ENCODE data around the gene SPP2.

SPP2 gene

DNA sequence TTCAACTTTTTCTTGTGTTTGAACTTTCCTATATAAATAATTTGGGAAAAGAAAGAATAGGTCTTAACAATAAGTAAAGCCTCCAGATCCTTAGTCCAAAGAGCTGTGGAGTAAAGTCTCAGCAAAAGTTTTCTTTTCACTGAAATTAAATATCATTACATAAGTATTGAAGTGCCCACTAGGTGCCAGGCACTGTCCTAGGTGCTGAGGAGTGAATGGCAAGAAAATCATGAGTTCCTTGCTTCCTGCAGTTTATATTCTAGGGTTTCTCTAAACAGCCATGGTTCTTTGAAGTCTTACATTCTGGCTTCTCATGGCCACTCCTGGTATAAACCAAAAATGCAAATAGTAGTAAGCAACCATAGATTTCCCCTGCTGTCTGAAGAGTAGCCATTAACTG lies 59.7 kb downstream of the SPP2 start:
- no peaks in the 10 kb centered on the region for H3K4me1 ChIP-seq (ENCODE audit: control insufficient read depth, insufficient read depth, low read length)
- no peak overlapping the region for H3K27ac ChIP-seq (ENCODE audit: insufficient read depth, low read depth, low read length, poor library complexity, severe bottlenecking)
- H3K27me3 ChIP-seq (ENCODE audit: control insufficient read depth, insufficient read depth, low read length, poor library complexity, severe bottlenecking): no peaks in the 10 kb centered on the region
- no peaks in the 10 kb centered on the region for H3K9me3 ChIP-seq (ENCODE audit: control insufficient read depth, low read length)
- H3K36me3 ChIP-seq (ENCODE audit: control insufficient read depth, insufficient read depth, low read length): no peaks in the 10 kb centered on the region
- no peak overlapping the region for H3K4me3 ChIP-seq (ENCODE audit: insufficient read depth, low read depth, low read length)

DNA sequence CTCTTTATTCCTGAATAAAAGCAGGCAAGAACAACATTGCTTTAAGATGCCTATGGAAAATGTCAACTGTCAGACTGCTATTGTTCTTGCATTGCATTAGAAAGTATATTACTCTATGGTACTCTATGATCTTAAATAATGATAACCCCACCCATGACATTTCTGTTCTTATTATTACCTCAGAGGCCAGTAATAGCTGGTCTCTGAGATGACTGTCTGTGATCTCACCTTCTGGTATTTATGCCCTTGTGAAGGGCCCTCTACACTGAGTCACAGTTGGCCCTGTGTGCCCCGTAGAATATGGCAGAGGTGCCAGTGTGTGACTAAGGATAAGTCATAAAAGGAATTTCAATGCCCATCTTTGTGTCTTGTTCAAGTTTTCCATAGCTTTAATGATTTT lies 61.0 kb downstream of the SPP2 start:
- 71 to 100% methylated on average over 1 of the region's 1 CpG for WGBS, 2 experiments
- no peak overlapping the region for H3K27ac ChIP-seq (ENCODE audit: insufficient read depth, low read depth, low read length, poor library complexity, severe bottlenecking)
- no peaks in the 10 kb centered on the region for H3K36me3 ChIP-seq (ENCODE audit: control insufficient read depth, insufficient read depth, low read length)
- H3K9me3 ChIP-seq (ENCODE audit: control insufficient read depth, low read length): no peaks in the 10 kb centered on the region
- no peaks in the 10 kb centered on the region for H3K4me1 ChIP-seq (ENCODE audit: control insufficient read depth, insufficient read depth, low read length)
- no peak overlapping the region for H3K4me3 ChIP-seq (ENCODE audit: insufficient read depth, low read depth, low read length)
- no peaks in the 10 kb centered on the region for H3K27me3 ChIP-seq (ENCODE audit: control insufficient read depth, insufficient read depth, low read length, poor library complexity, severe bottlenecking)

DNA sequence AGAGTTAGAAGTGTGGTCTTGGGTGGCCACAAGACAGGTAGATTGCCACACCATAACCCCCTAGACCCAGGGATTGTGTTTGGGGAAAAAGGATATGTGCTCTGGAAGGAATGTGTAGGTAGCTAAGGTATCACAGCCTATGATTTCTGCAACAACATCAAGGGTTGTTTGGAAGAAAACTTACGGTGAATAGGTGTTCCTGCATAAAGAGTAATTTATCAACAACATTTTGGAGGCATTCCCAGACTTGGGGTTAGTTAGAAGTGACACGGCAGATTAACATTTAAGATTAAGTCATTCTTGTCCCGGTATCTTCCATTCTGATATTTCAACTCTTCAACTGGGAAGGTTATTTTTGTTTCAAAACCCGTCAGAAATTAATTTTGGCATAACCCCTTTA lies 65.5 kb downstream of the SPP2 start:
- Histone ChIP-seq H3K27ac (ENCODE audit: insufficient read depth, low read depth, low read length, poor library complexity, severe bottlenecking) (no peak overlapping the region), H3K4me1 (ENCODE audit: control insufficient read depth, insufficient read depth, low read length) (no peaks in the 10 kb centered on the region), H3K27me3 (ENCODE audit: control insufficient read depth, insufficient read depth, low read length, poor library complexity, severe bottlenecking) (no peaks in the 10 kb centered on the region), H3K4me3 (ENCODE audit: insufficient read depth, low read depth, low read length) (no peak overlapping the region), H3K36me3 (ENCODE audit: control insufficient read depth, insufficient read depth, low read length) (no peaks in the 10 kb centered on the region), H3K9me3 (ENCODE audit: control insufficient read depth, low read length) (no peaks in the 10 kb centered on the region)
- WGBS, 2 experiments: 87 to 89% methylated on average over 4 of the region's 4 CpGs

DNA sequence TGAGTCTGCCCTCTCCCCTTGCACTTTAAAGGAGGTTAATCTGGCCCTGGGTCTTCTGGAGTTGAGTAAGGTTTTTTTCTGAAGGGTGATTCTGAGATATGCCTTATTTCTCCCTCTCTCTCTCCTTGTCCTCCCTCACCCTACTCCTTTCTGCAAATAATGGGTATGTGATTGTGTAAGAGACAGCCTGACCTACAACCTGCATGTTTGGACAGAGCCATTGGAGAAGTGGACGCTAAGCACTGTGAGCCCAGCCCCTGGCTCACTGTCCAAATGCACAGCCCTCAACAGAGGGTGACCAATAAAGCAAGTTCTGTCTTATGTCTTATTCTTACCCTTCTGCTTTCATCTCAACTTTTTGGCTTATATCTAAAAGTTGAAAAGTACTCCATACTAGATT lies 71.5 kb downstream of the SPP2 start:
- Histone ChIP-seq H3K27ac (ENCODE audit: insufficient read depth, low read depth, low read length, poor library complexity, severe bottlenecking) (no peak overlapping the region), H3K36me3 (ENCODE audit: control insufficient read depth, insufficient read depth, low read length) (no peaks in the 10 kb centered on the region), H3K9me3 (ENCODE audit: control insufficient read depth, low read length) (no peaks in the 10 kb centered on the region), H3K4me3 (ENCODE audit: insufficient read depth, low read depth, low read length) (no peak overlapping the region), H3K27me3 (ENCODE audit: control insufficient read depth, insufficient read depth, low read length, poor library complexity, severe bottlenecking) (no peaks in the 10 kb centered on the region), H3K4me1 (ENCODE audit: control insufficient read depth, insufficient read depth, low read length) (no peaks in the 10 kb centered on the region)
- 93 to 95% methylated on average over 1 of the region's 1 CpG for WGBS, 2 experiments

DNA sequence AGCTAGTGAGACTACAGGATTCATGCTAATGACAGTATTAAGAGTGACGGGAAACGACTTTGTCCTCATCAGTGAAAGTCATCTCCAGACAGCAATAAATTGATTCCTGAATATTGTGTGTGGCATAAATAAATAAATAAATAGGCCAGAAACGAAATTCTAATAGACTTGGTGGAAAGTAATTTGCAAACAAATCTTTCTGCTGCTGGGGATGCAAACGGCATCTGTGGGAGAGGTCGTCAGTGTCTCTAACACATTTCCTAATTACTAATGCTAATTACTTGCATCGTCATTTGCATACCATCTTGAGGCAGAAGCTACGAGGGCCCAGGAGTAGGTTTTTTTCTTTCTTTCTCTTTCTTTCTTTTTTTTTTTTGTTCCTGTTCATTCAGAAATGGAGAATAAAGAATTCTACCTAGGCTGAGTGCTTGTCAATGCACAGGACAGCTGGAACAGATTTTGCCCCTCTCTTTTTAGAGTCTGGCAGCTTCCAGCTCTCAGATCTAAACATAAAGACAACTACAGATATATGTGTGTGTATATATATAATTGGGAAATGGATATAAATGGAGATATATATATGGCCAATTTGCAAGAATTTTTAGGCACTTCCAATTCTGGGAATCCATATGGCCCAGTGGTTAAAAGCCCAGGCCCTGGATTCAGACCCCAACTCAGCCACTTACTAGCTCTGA lies 75.1 kb downstream of the SPP2 start:
- no peak overlapping the region for H3K4me3 ChIP-seq (ENCODE audit: insufficient read depth, low read depth, low read length)
- no peaks in the 10 kb centered on the region for H3K4me1 ChIP-seq (ENCODE audit: control insufficient read depth, insufficient read depth, low read length)
- no peaks in the 10 kb centered on the region for H3K9me3 ChIP-seq (ENCODE audit: control insufficient read depth, low read length)
- H3K27me3 ChIP-seq (ENCODE audit: control insufficient read depth, insufficient read depth, low read length, poor library complexity, severe bottlenecking): no peaks in the 10 kb centered on the region
- WGBS, 2 experiments: 72 to 76% methylated on average over 6 to 7 of the region's 7 CpGs
- no peak overlapping the region for H3K27ac ChIP-seq (ENCODE audit: insufficient read depth, low read depth, low read length, poor library complexity, severe bottlenecking)
- no peaks in the 10 kb centered on the region for H3K36me3 ChIP-seq (ENCODE audit: control insufficient read depth, insufficient read depth, low read length)

DNA sequence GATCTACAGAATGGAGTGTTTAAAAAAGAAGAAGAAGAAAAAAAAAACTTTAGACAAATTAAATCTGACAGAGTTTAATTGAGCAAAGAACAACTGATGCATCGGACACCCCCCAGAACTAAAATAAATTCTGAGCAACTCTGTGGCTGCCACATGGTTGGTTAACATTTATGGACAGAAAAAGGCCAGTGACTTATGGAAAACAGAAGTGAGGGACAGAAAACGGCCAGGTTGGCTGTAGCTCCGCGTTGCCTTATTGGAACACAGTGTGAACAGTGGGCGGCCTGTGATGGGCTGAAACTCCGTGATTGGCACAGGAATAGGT lies 75.6 kb downstream of the SPP2 start:
- no peaks in the 10 kb centered on the region for H3K4me1 ChIP-seq (ENCODE audit: control insufficient read depth, insufficient read depth, low read length)
- no peak overlapping the region for H3K4me3 ChIP-seq (ENCODE audit: insufficient read depth, low read depth, low read length)
- H3K36me3 ChIP-seq (ENCODE audit: control insufficient read depth, insufficient read depth, low read length): no peaks in the 10 kb centered on the region
- no peaks in the 10 kb centered on the region for H3K27me3 ChIP-seq (ENCODE audit: control insufficient read depth, insufficient read depth, low read length, poor library complexity, severe bottlenecking)
- no peak overlapping the region for H3K27ac ChIP-seq (ENCODE audit: insufficient read depth, low read depth, low read length, poor library complexity, severe bottlenecking)
- no peaks in the 10 kb centered on the region for H3K9me3 ChIP-seq (ENCODE audit: control insufficient read depth, low read length)
- WGBS, 2 experiments: 92 to 95% methylated on average over 6 of the region's 6 CpGs

All from ectodermal cell (in vitro differentiated cells).